NB4 (cell line): ENCODE data around the gene ESCO1.

Experiments
- POLR2A ChIP-seq: IDR thresholded peaks from 2 replicates; pipeline ENCODE4 v1.6.1; 2011; ENCODE audit warnings: mild to moderate bottlenecking; ENCODE audit not compliant: insufficient read length; ENCODE audit errors: extremely low read depth
- TF ChIP-seq, protein P1 (sequence below): IDR thresholded peaks from one replicate; pipeline ENCODE4 v1.5.1; 2012; ENCODE audit warnings: low read depth, low read length
- TF ChIP-seq, protein P2 (sequence below): IDR thresholded peaks from 2 replicates; pipeline ENCODE4 v1.6.1; 2011; ENCODE audit warnings: low read depth, low read length

DNA sequence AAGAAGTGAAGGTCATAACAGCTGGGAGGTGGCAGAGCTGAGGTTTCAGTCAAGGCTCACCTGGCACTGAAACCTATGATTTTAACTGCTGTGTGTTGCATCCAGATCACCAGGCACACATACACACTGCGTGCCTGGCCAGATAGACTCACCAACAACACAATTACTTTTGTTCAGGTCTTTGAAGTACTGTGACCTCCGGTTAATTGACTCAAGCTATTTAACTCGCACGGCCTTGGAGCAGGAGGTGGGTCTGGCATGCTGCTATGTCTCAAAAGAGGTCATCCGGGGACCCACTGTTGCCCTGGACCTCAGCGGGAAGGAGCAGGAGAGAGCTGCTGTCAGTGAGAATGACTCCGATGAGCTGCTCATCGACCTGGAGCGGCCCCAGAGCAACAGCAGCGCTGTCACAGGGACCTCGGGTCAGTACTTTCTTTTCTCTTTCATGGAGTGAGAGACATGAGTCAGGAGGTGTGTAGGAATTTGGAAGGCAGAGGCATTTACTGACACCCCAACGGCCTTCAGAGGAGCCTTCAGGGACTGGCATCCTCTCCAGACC, 104.1 kb downstream of the ESCO1 start:
- TF ChIP-seq, protein P1, sequence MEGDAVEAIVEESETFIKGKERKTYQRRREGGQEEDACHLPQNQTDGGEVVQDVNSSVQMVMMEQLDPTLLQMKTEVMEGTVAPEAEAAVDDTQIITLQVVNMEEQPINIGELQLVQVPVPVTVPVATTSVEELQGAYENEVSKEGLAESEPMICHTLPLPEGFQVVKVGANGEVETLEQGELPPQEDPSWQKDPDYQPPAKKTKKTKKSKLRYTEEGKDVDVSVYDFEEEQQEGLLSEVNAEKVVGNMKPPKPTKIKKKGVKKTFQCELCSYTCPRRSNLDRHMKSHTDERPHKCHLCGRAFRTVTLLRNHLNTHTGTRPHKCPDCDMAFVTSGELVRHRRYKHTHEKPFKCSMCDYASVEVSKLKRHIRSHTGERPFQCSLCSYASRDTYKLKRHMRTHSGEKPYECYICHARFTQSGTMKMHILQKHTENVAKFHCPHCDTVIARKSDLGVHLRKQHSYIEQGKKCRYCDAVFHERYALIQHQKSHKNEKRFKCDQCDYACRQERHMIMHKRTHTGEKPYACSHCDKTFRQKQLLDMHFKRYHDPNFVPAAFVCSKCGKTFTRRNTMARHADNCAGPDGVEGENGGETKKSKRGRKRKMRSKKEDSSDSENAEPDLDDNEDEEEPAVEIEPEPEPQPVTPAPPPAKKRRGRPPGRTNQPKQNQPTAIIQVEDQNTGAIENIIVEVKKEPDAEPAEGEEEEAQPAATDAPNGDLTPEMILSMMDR: no peak
- TF ChIP-seq POLR2A: no peak
- TF ChIP-seq, protein P2, sequence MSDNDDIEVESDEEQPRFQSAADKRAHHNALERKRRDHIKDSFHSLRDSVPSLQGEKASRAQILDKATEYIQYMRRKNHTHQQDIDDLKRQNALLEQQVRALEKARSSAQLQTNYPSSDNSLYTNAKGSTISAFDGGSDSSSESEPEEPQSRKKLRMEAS: no peak
